DLD1 (cell line): ENCODE results near the gene ONECUT1.

Source experiments
- in situ Hi-C: cut with HindIII; loops from 2 replicates; pipeline ENCODE4 v1.10.0; 2017; ENCODE audit warnings: low sequenced_read_pairs

Gene ONECUT1

DNA sequence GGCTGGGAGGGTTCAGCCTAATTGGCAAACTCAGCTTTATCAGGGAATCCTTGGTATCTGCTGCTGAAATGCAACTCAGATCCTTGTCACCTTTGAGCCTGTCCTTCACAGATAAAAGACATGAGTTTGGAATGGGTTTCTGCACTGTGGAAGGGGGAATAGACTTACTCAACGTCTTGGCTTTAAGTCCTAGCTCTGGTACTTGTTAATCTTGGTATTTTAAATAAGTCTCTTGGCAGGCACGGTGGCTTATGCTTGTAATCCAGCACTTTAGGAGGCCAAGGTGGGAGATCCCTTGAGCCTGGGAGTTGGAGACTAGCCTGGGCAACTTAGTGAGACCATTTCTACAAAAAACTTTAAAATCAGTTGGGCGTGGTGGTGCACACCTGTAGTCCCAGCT, 55.8 kb downstream of the ONECUT1 start:
- in situ Hi-C loops, result no loop called here

GRCh38 chr15:52733696-52734255, 56.4 kb downstream of the ONECUT1 start:
- in situ Hi-C loops, result no loop called here

DNA sequence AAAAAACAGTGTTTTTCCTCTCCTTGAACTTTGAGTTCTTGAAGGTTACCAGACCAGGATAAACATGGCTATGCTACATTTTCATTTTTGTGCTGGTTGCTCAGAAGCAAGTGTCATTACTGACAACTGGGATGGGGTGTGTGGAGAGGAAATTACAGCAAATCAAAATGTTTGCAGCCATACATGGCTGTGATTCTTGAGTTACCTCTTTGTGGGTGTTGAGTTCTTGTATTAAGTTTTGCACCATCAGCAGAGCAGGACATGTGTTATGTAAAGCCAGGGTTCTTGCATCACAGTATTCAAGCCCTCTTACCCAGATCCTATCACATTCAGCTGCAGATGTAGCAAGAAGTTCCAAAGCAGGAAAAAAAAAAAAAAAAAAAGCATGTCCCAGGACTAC, 57.0 kb downstream of the ONECUT1 start:
- in situ Hi-C loops, result no loop called here

- in situ Hi-C loops, result no loop called here
Observed at GRCh38 chr15:52732551-52732950, 57.6 kb downstream of the ONECUT1 start.

DNA sequence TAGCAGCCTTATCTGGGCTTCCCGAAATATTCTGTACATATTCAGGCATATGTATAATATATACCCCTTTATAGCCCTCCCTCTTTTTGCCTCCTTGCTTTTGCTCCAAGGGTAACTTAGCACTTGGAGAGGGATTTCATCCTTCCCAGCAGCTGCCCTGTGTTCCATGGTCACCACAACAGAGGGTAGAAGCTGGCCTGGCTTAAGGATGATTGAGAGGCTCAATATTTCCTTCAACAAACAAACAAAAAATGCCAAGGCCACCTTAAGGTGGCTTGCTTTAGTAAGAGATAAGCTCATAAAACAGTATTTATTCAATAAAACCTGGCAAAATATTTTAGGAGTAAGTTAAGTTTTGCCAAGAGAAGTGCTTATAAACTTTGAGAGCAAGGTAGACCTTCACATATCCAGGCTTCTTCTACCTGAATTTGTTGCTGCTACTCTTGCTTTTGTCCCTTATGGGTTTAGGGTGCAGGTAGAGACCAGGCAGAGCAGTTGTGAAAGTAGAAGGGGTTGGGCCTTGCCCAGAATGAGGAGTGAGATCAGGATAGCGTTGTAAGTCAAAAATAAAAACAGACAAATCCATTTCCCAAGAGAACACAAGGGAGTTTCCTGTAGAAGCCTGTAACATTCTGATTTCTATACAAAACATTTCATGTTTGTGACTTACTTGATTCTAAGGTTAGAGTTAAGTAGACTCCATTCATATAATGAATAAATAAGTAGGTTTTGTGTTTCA, 58.2 kb downstream of the ONECUT1 start:
- in situ Hi-C loops, result no loop called here

- in situ Hi-C loops, result no loop called here
Observed at GRCh38 chr15:52731004-52731403, 59.1 kb downstream of the ONECUT1 start.

- in situ Hi-C loops, result no loop called here
Observed at GRCh38 chr15:52730594-52730993, 59.5 kb downstream of the ONECUT1 start.

GRCh38 chr15:52730173-52730572, 60.0 kb downstream of the ONECUT1 start:
- in situ Hi-C loops, result no loop called here

DNA sequence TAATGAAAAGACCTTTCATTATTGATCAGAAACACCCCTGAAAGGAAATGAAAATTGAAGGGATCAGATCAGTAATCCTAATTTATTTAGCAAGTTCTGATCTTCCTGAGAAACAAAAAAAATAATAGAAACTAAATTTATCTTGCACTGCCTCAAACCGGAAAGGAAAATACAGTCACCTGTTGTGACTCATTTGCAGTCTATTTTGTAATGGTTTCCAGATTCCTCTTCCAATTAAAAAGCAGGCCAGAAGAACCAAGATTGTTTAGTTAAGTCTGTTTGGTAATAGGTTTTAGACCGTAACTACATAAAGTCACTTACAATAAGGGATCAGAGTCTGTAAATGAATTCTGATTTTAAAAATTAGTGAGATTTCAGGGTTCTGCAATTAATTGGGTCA, 61.2 kb downstream of the ONECUT1 start:
- in situ Hi-C loops, result no loop called here

GRCh38 chr15:52727815-52728214, 62.3 kb downstream of the ONECUT1 start:
- in situ Hi-C loops, result no loop called here

DNA sequence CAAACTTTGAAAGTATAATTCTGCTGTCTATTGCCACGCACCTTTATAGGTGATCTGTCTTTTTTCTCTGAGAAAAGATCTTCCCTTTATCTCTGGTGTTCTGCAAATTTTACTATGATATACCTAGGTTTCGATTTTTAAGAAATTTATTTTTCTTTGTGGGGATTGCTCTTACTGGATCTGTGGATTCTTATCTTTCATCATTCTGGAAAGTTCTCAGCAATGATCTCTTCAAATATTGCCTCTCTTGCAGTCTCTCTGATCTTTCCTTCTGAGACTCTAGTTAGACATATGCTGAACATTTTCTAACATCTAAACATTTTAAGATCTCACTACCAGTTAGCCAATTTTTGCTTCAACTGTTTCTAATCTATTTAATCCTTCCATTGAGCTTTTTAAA, 63.9 kb downstream of the ONECUT1 start:
- in situ Hi-C loops, result no loop called here

- in situ Hi-C loops, result no loop called here
Observed at GRCh38 chr15:52718551-52718950, 71.6 kb downstream of the ONECUT1 start.

DNA sequence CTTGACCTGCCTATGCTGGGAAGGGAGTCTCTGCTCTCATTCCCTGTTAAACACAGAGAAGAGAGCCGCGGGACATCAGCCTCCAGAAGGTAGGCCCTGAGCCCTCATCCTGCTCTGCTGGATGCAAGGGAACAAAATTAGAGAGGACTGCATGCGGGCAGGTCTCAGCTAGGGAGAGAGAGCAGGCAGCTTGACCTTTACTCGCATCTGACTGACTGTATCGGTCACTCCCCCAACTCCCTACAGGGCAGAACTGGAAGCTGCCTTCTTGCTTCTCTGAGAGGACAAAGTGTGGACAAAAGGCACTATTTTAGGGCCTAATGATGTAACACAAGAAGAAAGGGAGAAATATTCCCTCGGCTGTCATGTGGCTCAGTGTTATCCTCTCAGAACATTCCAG, 72.2 kb downstream of the ONECUT1 start:
- in situ Hi-C loops, result no loop called here

DNA sequence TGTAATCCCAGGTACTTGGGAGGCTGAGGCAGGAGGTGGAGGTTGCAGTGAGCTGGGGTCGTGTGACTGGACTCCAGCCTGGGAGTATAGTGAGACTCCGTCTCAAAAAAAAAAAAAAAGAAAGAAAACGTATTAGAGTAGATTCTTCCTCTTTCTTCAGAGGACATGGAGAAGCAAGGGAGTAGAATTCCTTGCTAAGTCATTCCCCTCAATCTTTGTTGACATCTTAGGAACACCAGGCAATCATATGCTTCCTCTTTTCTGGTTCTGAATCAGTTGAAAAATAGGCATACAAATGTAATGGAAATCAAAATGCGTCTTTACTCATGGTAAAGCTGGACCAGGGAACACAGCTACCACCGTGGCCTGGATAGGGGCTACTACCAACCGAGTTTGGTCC, 72.7 kb downstream of the ONECUT1 start:
- in situ Hi-C loops, result no loop called here

GRCh38 chr15:52716536-52716935, 73.6 kb downstream of the ONECUT1 start:
- in situ Hi-C loops, result no loop called here

DNA sequence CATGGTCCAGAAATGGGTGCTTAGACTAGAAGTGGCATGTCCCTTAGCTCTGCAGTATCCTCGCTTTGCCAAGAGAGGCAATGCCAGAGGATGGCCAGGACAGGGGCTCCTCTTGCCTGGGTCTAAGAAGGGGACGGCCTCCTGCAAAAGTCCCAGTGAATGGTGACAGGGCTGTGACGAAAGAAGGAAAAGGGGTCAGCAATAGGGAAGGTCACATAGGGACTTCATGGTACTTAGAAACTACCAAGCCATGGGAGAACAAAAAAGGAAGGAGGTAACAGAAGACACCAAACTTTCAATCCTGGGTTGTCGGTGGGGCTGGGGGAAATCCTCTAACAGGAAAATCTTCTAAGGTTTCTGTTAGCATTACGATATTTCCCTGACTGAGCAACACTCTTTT, 74.7 kb downstream of the ONECUT1 start:
- in situ Hi-C loops, result no loop called here

DNA sequence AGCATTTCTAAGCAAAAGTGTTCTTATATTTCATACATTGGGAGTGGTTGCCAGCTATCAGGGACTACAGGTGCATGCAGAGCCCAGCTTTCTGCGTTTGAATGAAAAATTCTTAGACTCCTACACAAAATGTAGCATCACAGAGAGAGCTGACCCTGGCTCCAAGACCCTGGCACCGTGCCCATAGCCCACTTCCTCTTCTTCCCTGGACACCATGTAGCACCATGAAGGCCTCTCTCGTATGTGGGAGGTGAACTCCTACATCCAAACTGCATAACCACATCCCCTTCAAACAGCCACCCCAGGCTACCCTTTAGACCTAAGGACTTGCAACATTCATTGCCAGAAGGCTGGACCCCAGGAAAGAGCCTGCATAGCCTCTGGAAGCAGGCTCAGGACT, 75.2 kb downstream of the ONECUT1 start:
- in situ Hi-C loops, result no loop called here

- in situ Hi-C loops, result no loop called here
Observed at GRCh38 chr15:52710708-52711389, 79.3 kb downstream of the ONECUT1 start.

GRCh38 chr15:52710050-52710707, 80.0 kb downstream of the ONECUT1 start:
- in situ Hi-C loops, result no loop called here

DNA sequence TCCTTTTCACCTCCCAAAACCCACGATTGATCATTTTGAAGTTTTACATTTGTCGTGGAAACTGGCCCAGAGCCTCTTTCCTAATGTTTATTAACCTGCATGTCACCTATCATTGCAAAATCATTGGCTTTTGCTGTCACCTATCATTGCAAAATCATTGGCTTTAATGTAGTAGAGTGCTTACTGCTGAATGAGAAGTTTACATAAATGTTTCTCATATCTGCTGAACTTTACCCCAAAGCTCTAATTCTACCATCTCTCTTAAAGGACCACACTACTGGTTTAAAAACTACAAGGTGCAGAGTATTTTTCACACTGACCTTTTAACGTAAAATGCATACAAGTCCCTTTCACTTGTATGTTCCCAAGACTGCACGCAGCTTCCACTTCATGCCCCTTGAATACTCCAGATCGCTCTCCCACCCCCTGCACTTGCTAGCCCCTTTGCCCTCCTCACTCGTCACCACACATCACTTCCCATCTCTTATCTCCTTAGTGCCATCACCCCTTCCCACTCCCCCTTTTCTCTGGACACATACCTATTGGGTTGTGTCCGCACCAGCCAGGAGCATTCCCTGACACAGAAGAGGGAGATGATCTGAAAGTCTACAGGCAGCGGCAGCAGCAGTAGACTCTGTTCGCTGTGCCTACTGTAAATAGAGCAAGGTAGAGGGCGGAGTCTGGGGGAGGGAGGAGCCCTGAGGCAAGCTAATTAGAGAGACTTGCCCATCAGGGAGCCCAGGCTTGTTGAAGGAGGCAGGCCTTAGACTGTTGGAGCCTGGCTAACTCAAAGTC, 80.8 kb downstream of the ONECUT1 start:
- in situ Hi-C loops, result no loop called here
